K562 (cell line): ENCODE measurements around the gene HAAO.

Source experiments
- BRF2 ChIP-seq: IDR thresholded peaks from 3 replicates; pipeline ENCODE4 v1.6.1; 2011; ENCODE audit warnings: borderline replicate concordance, mild to moderate bottlenecking; ENCODE audit not compliant: insufficient read length, insufficient read depth
- CTCF ChIP-seq, 3 experiments: IDR thresholded peaks in 2 of 3; conservative IDR thresholded peaks in 1 of 3; 2 replicates each; pipeline ENCODE4 v1.5.1; 2011 to 2012; ENCODE audit warnings: low read length in 3 of 3, mild to moderate bottlenecking in 3 of 3, control low read depth in 2 of 3, improper control_type of control experiment in 1 of 3, inconsistent platforms in 1 of 3, low read depth in 1 of 3, mixed read lengths in 1 of 3, moderate library complexity in 1 of 3; ENCODE audit not compliant: insufficient read depth in 2 of 3
- E2F4 ChIP-seq: sonication (generic); formaldehyde crosslinking; IDR thresholded peaks from 2 replicates; pipeline ENCODE4 v1.8.0; 2022; ENCODE audit warnings: mild to moderate bottlenecking, low read depth, missing genetic modification reagents
- HDGF ChIP-seq: fragments of 450-650 bp; IDR thresholded peaks from 2 replicates; pipeline ENCODE4 v1.6.1; 2016
- KAT7 ChIP-seq: sonication (generic); formaldehyde crosslinking; IDR thresholded peaks from 2 replicates; pipeline ENCODE4 v1.8.0; 2022; ENCODE audit warnings: missing genetic modification reagents, mild to moderate bottlenecking, borderline replicate concordance
- LARP7 ChIP-seq: fragments of 450-650 bp; IDR thresholded peaks from 2 replicates; pipeline ENCODE4 v1.6.1; 2016
- MTA2 ChIP-seq: fragments of 450-650 bp; IDR thresholded peaks from 2 replicates; pipeline ENCODE4 v1.6.1; 2016; ENCODE audit warnings: low read depth
- POLR2A ChIP-seq: fragments of 450-650 bp; conservative IDR thresholded peaks from 2 replicates; pipeline ENCODE4 v1.6.1; 2016
- SPI1 ChIP-seq: IDR thresholded peaks from 2 replicates; pipeline ENCODE4 v1.6.1; 2011; ENCODE audit warnings: low read depth, low read length, control low read depth, borderline replicate concordance
- TEAD4 ChIP-seq, 2 experiments: sonication (generic) in 1 of 2; formaldehyde crosslinking in 1 of 2; IDR thresholded peaks; 2 replicates each; pipeline versions ENCODE4 v1.6.1 to v1.8.0; 2012 to 2022; ENCODE audit warnings: borderline replicate concordance in 1 of 2, inconsistent platforms in 1 of 2, low read length in 1 of 2, mild to moderate bottlenecking in 1 of 2, missing genetic modification reagents in 1 of 2
- TRIM24 ChIP-seq, 2 experiments: fragments of 450-650 bp; IDR thresholded peaks; 2 replicates each; pipeline ENCODE4 v1.6.1; 2016

DNA sequence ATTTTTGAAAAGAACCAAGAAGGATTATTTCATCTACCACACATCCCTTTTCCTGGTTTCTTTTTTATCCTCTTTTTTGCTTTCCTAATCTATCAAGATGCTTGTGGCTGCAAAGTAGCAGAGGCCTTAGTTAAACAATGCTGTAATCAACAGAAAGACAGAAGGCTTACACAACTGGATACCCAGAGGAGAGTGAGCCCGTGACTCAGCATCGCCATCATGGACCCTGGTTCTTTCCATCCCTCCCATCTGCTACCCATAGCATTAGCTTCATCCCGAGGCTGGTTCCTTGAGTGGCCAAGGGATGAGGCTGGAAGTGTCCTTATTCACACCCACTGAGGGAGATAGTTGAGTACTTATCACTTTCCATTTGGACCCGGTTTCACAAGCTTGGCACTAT is 7.5 kb upstream of the HAAO start:
- no peak for TF ChIP-seq SPI1
- TF ChIP-seq LARP7: no peak
- no peak for TF ChIP-seq TEAD4 (IDR thresholded peaks at IDR 0.05; ENCODE audit: low read length)
- TF ChIP-seq TEAD4 (CRISPR knock-in tag; IDR thresholded peaks at IDR 0.05; ENCODE audit: borderline replicate concordance): no peak
- TF ChIP-seq BRF2: no peak
- TF ChIP-seq TRIM24 (IDR thresholded peaks at IDR 0.05): no peak
- no peak for TF ChIP-seq CTCF (IDR thresholded peaks at IDR 0.05 in 2 of 3, conservative IDR thresholded peaks at IDR 0.05 in 1 of 3; ENCODE audit: insufficient read depth in 2 of 3, low read depth in 1 of 3, low read length in 3 of 3)
- TF ChIP-seq HDGF: no peak
- no peak for TF ChIP-seq MTA2
- TF ChIP-seq KAT7: no peak
- TF ChIP-seq E2F4 (CRISPR knock-in tag): no peak
- no peak for TF ChIP-seq POLR2A
